Body of pancreas (tissue), 4 donors: ENCODE data around the gene PNMT. TPM values are rescaled to one million over a fixed set of nuclear protein-coding genes. Genes with fewer than 3 reads are reported as not detected.

Experiments
- ATAC-seq: fragments of 150-250 bp; one replicate; pipeline ENCODE4 v1.9.1; 2016
- DNase-seq, 4 donors: peaks; one replicate each; pipeline ENCODE4 v3.0.0-alpha.2; 2019
- H3K27ac ChIP-seq, 4 donors: fragments of 200-600 bp; sonication (generic); 1 replicate in 3 of 4; 2 replicates in 1 of 4; pipeline versions ENCODE4 v1.5.1 to v1.6.1; 2016 to 2019; ENCODE audit warnings: mild to moderate bottlenecking in 1 of 4, mixed read lengths in 1 of 4, moderate library complexity in 1 of 4
- H3K27me3 ChIP-seq, 2 donors: fragments of 200-600 bp; sonication (generic); one replicate each; pipeline ENCODE4 v1.6.0; 2016; ENCODE audit warnings: mild to moderate bottlenecking in 1 of 2
- H3K36me3 ChIP-seq, 2 donors: fragments of 200-600 bp; sonication (generic); replicated peaks in 1 of 2; 2 replicates each; pipeline ENCODE4 v1.5.1; 2016; ENCODE audit warnings: low read depth in 2 of 2; ENCODE audit not compliant: insufficient read depth in 1 of 2
- H3K4me1 ChIP-seq: fragments of 200-600 bp; sonication (generic); one replicate; pipeline ENCODE4 v1.6.0; 2016
- H3K4me3 ChIP-seq, 2 donors: fragments of 200-600 bp; sonication (generic); 1 replicate in 1 of 2; 2 replicates in 1 of 2; pipeline ENCODE4 v1.5.1; 2016 to 2019
- H3K9me3 ChIP-seq, 3 donors: fragments of 200-600 bp; sonication (generic); 1 replicate in 2 of 3; 2 replicates in 1 of 3; pipeline ENCODE4 v1.5.1; 2016
- CTCF ChIP-seq, 7 experiments: fragments of 450-650 bp in 4 of 7; fragments of 200-600 bp in 3 of 7; sonication (generic) in 3 of 7; IDR thresholded peaks; one replicate each; pipeline ENCODE4 v1.5.1; 2016 to 2019; ENCODE audit warnings: antibody characterized with exemption in 7 of 7
- POLR2A ChIP-seq, 3 donors: fragments of 450-650 bp; IDR thresholded peaks; one replicate each; pipeline ENCODE4 v1.6.1; 2016; ENCODE audit warnings: antibody characterized with exemption in 3 of 3, mild to moderate bottlenecking in 2 of 3
- WGBS, 2 donors: methylation state at CpG; one replicate each; pipeline ENCODE4 v1.1.5; 2017; 5-methylcytosine and 5-hydroxymethylcytosine counted together
- intact Hi-C: fragments of 100-400 bp; cut with DNase I; formaldehyde crosslinking; loops from one replicate; pipeline ENCODE4 v1.15.1; 2023
- total RNA-seq, 2 donors: library from RNA; depleted of rRNA; stranded (reverse); fragments of >200 nt; gene quantifications; one replicate each; pipeline ENCODE4 v1.1.0, GENCODE V29; 2016

PNMT gene
- total RNA-seq, 2 donors from 2014 or later, result 1.3 to 2.6 TPM

DNA sequence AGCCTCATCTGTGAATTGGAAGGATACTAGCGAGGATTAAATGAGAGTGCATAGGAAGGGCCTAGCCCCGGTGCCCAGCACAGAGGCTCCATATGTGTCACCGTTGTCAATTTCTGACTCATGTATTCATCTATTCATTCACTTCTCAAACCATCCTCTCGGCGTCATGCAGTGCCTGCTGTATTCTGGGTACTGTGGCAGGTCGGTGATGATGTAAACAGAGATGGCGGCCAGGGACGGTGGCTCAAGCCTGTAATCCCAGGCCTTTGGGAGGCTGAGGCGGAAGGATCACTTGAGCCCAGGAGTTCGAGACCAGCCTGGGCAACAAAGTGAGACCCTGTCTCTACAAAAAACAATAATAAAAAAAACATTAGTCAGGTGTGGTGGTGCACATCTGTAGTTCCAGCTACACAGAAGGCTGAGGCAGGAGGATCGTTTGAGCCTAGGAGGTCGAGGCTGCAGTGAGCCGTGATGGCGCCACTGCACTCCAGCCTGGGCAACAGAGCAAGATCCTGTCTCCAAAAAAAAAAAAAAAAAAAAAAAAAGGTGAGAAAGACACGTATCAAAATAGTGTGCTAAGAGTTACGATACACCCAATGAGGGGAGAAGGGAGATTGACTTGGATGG lies 45.8 kb upstream of the PNMT start:
- ATAC-seq (no peak), DNase-seq (no peak)
- Histone ChIP-seq H3K4me3 (no peak overlapping the region), H3K9me3 (no peaks in the 10 kb centered on the region), H3K4me1 (peaks cover 56% of the 10 kb centered on the region), H3K27ac (no peak overlapping the region), H3K36me3 (no peaks in the 10 kb centered on the region), H3K27me3 (peaks cover 0 to 11% of the 10 kb centered on the region in 2 donors)
- no peak for TF ChIP-seq CTCF (IDR thresholded peaks at IDR 0.05)
- no peak for TF ChIP-seq POLR2A (IDR thresholded peaks at IDR 0.05)
- WGBS, 2 donors, result 45 to 50% methylated on average over 16 of the region's 16 CpGs
- intact Hi-C loops, result loop anchor here (5.0 kb wide), 1 partner anchor 70 kb away; no protein-coding TSS in a partner anchor

GRCh38 chr17:39623356-39623950 lies 44.8 kb upstream of the PNMT start:
- intact Hi-C loops, result loop anchor here (5.0 kb wide), 1 partner anchor 71 kb away; no protein-coding TSS in a partner anchor

GRCh38 chr17:39624313-39624712 lies 43.9 kb upstream of the PNMT start:
- DNase-seq (no peak), ATAC-seq (no peak)
- 65 to 72% methylated on average over 8 of the region's 8 CpGs for WGBS, 2 donors
- no peaks in the 10 kb centered on the region for H3K9me3 ChIP-seq
- intact Hi-C loops, result loop anchor here (5.0 kb wide), 1 partner anchor 72 kb away; no protein-coding TSS in a partner anchor
- peaks cover 57% of the 10 kb centered on the region for H3K4me1 ChIP-seq
- no peak overlapping the region for H3K4me3 ChIP-seq
- H3K27me3 ChIP-seq, result peaks cover 0 to 11% of the 10 kb centered on the region in 2 donors
- no peak overlapping the region for H3K27ac ChIP-seq
- no peaks in the 10 kb centered on the region for H3K36me3 ChIP-seq
- TF ChIP-seq POLR2A (IDR thresholded peaks at IDR 0.05), result no peak
- TF ChIP-seq CTCF (IDR thresholded peaks at IDR 0.05), result no peak

More at GRCh38 chr17:39623356-39623950, 44.8 kb upstream of the PNMT start:
- Histone ChIP-seq H3K9me3 (no peaks in the 10 kb centered on the region), H3K36me3 (no peaks in the 10 kb centered on the region), H3K4me1 (peaks cover 54% of the 10 kb centered on the region), H3K27me3 (peaks cover 0 to 11% of the 10 kb centered on the region in 2 donors), H3K4me3 (no peak overlapping the region), H3K27ac (peak overlapping the region; percentile 19 to 69 (median 47))
- DNase-seq (peak; percentile 95 to 97 (median 96)), ATAC-seq (peak; percentile 82)
- TF ChIP-seq CTCF (IDR thresholded peaks at IDR 0.05) (peak; percentile 89 to 97 (median 95)), POLR2A (IDR thresholded peaks at IDR 0.05) (peak in 1 of 3 donors; percentile 17)
- 2 to 8% methylated on average over 12 to 16 of the region's 16 CpGs for WGBS, 2 donors

DNA sequence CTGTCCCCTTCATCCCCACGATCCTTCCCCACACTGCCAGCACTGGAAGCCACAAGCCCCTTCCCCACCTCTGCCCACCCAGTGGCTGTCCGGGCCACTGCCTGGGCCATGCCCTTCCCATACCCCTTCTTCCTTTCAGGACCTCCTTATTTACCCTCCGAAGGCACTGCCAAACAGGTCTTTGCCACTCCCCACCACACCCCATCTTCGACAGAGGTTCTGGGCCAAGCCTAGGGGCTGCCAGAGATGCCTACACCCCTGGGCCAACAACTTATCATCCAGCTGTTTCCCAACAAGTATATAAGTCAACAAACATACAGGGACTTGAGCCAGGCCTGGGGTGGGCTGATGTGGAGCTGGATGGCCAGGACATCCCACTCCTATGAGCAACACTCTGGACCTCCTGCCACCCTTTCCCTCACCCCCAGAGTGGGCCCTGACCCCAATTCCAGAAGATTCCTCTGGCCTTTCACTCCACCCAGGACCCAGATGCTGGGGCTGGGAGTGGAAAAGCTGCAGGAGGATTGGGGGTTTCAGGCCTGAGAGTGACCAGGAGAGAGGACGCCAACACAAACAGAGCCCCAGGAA lies 43.0 kb upstream of the PNMT start:
- H3K4me3 ChIP-seq, result no peak overlapping the region
- no peaks in the 10 kb centered on the region for H3K9me3 ChIP-seq
- no peak for TF ChIP-seq POLR2A (IDR thresholded peaks at IDR 0.05)
- no peak for TF ChIP-seq CTCF (IDR thresholded peaks at IDR 0.05)
- peaks cover 65% of the 10 kb centered on the region for H3K4me1 ChIP-seq
- intact Hi-C loops, result no loop called here
- peak overlapping the region in 2 of 4 donors; percentile 16 to 70 for H3K27ac ChIP-seq
- no peaks in the 10 kb centered on the region for H3K36me3 ChIP-seq
- DNase-seq (no peak), ATAC-seq (no peak)
- WGBS, 2 donors, result 38 to 40% methylated on average over 4 to 5 of the region's 5 CpGs
- peaks cover 0 to 11% of the 10 kb centered on the region in 2 donors for H3K27me3 ChIP-seq
